LNCaP clone FGC (cell line): ENCODE results near the gene ATP1B1.

Experiments
- DNase-seq: peaks from one replicate; pipeline ENCODE4 v3.0.0-alpha.2; 2011; ENCODE audit warnings: low read depth
- H3K4me3 ChIP-seq: 2 replicates; pipeline ENCODE4 v1.5.1; 2011; ENCODE audit warnings: mild to moderate bottlenecking, low read depth, low read length, control low read depth
- CTCF ChIP-seq: IDR thresholded peaks from 2 replicates; pipeline ENCODE4 v1.5.1; 2012; ENCODE audit warnings: mild to moderate bottlenecking; ENCODE audit not compliant: control insufficient read depth, insufficient read depth; ENCODE audit errors: extremely low read depth

Gene ATP1B1

GRCh38 chr1:169128562-169128961, 22.1 kb downstream of the ATP1B1 start:
- TF ChIP-seq CTCF = no peak
- DNase-seq = no peak
- no peak overlapping the region for H3K4me3 ChIP-seq

GRCh38 chr1:169129109-169129784, 22.8 kb downstream of the ATP1B1 start:
- no peak for DNase-seq
- no peak overlapping the region for H3K4me3 ChIP-seq
- TF ChIP-seq CTCF = no peak

GRCh38 chr1:169130683-169131082, 24.2 kb downstream of the ATP1B1 start:
- DNase-seq = no peak
- no peak overlapping the region for H3K4me3 ChIP-seq
- TF ChIP-seq CTCF = no peak

- H3K4me3 ChIP-seq = no peak overlapping the region
- no peak for DNase-seq
- TF ChIP-seq CTCF = no peak
These were observed 26.2 kb downstream of the ATP1B1 start for GRCh38 chr1:169132512-169133227.

GRCh38 chr1:169133228-169133576, 26.7 kb downstream of the ATP1B1 start:
- H3K4me3 ChIP-seq = no peak overlapping the region
- no peak for DNase-seq
- no peak for TF ChIP-seq CTCF

- no peak for DNase-seq
- TF ChIP-seq CTCF = peak; percentile 38
- no peak overlapping the region for H3K4me3 ChIP-seq
These were observed 27.5 kb downstream of the ATP1B1 start for GRCh38 chr1:169133801-169134502.
